GM19035 (cell line): Measurements from ENCODE around the gene KIF2A.

Experiments
- ATAC-seq: cut with Tn5 transposase; IDR thresholded peaks from one replicate; pipeline ENCODE4 v1.9.1; 2021; ENCODE audit not compliant: unreplicated experiment

KIF2A gene

DNA sequence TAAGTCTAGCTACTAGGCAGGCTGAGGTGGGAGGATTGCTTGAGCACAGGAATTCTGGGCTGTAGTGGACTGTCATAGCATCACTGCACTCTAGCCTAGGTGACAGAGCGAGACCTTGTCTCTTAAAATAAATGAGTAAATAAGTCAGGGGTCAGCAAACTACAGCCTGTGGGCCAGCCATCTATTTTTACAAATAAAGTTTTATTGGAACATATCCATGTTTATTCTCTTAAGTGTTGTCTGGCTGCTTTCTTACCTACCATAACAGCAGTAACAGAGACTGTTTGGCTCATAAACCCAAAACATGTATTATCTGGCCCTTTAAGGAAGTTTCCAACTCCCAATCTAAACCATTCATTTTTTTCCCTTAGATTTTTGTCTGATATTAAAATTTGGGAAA, 68.1 kb downstream of the KIF2A start:
- ATAC-seq: no peak

- ATAC-seq: no peak
Measured at GRCh38 chr5:62375627-62376026, 69.6 kb downstream of the KIF2A start.

DNA sequence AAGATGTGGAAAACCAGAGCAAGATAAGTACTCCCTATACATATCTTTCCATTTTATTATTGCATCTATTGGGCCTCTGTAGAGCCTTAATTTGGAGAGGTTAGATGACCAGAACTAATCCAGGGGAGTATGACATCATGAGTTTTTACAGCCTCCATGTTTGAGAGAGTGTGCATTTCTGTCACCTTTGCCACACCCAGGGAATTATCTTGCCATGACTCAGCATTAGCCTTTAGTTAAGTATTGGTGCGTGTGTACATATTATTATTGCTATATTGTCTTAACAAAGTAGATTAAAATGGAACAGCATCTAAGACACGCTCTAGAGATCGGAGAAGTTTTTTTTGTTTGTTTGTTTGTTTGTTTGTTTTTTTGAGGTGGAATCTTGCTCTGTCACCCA, 70.1 kb downstream of the KIF2A start:
- no peak for ATAC-seq

- ATAC-seq: no peak
Measured at GRCh38 chr5:62385131-62385530, 79.1 kb downstream of the KIF2A start.

DNA sequence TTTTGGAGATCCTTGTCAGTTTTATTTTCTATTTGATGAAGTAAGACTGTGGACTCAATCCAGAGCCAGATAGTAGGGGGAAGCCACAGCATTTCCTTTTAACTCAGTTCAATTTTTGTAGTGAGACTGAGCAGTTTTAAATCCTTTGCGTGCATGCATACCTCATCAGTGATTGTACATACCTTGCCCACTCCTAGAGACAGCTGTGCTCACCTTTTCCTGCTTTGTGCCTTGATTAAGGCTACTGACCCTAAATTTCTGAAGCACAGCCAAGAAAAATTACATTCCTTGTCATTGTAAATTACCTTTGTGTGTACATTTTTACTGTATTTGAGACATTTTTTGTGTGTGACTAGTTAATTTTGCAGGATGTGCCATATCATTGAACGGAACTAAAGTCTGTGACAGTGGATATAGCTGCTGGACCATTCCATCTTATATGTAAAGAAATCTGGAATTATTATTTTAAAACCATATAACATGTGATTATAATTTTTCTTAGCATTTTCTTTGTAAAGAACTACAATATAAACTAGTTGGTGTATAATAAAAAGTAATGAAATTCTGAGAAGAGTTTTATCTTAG, 79.9 kb downstream of the KIF2A start:
- no peak for ATAC-seq

DNA sequence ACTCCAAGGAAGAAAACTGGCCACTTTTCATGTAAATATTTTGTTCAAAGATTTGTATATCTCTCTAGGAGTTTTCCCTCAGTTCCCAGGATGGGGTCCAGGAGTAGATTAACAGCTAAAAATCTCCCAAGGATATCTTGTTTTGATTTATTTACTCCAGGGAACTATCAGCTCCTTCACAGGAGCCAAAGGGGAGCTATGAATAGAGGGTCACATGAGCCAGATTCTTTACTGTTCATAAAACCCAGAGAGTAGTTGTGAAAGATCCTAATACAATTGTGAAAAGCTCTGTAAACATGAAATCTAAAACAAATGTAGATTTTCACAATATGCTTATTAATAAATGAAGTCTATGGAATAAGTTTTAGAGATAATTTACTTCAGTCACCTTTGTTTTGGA, 80.8 kb downstream of the KIF2A start:
- ATAC-seq: no peak

GRCh38 chr5:62395210-62395950, 89.4 kb downstream of the KIF2A start:
- ATAC-seq: no peak

DNA sequence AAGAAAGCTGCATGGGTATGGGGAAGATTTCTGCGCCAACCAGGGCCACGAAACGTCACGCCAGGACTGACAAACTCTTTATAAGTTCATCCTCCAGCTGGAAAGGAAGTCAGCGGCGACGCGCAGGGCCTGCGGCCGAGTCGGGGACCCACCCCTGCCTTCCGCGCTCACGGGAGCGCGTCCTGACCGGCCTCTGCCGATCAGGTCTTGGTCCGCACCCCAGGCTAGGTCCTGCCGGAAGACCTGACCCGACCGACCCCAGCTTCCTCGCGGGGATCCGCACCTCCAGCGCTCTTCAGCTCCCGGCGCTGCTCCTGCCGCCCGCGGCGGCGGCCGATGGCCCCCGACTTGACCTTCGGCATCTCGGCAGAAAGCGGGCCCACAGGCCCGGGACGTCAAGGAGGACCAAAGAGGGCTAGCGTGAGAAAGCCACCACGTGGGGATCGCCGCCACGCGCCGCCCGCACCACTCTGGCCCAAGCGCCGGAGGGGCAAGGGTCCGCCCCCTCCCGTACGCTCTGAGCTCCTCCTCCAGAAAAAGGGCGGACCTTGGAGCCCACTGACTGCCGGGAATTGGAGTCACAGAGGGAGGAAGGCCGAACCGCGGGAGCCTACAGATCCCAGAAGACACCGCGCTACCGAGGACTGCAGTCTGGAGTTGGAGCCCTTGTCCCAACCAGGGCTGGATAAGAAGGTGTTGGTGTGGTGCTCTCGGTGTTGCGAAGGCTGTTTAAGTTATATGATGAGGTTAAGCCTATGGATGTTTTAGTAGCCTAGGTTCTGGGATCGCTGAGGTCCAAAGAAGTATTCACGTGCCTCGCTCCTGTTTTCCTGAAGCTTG, 97.6 kb downstream of the KIF2A start, which contains the start of gene DIMT1:
Gene DIMT1, minus strand, starts transcription at position 495 of the 840 bp plus-strand sequence. Its CDS starts 133 bp downstream, at position 362.
- peak; percentile 96 for ATAC-seq

- peak; percentile 95 for ATAC-seq
Measured at GRCh38 chr5:62412549-62413329, 106.7 kb downstream of the KIF2A start, which contains the start of gene IPO11. IPO11 (plus strand) TSS chr5:62412763; CDS start chr5:62437280, 24,517 bp downstream.

DNA sequence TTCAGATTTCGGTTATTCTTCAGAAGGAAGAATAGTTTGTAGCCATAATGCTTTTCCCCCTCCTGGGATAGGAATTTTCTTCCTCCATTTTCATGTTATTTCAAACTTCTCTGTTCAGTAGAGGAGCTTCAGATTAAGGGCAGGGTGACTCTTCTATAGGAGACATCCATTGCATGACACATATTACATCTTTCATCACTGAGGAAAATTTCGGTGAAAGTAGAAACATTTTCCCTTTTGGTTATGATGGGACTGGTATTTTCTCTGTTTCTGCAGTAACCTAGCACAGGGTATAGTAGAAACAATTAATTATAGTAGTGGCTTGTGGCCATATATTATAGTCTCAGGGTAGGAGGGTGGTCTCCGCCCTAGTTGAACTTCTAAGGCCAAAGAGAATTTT, 107.7 kb downstream of the KIF2A start:
- no peak for ATAC-seq

- ATAC-seq: no peak
Measured at GRCh38 chr5:62418462-62419076, 112.6 kb downstream of the KIF2A start.

- no peak for ATAC-seq
Measured at GRCh38 chr5:62419609-62420008, 113.6 kb downstream of the KIF2A start.

DNA sequence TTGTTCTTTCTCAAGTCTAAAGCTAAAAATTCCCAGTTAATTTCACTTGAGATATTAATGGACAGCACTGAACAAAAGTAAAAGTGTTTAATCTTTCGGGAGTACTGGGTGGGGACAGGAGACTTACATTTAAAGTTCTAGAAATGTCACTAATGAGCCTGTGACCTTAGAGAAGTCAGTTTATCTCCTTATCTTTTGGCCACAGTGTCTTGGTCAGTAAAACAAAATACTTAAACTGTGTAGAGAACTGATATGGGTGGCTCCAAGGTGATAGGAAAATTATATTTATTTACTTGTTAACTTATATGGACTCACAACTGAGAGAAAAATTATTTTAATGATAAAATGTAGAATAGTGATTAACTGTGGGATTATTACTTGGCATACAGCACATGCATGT, 115.4 kb downstream of the KIF2A start:
- no peak for ATAC-seq

DNA sequence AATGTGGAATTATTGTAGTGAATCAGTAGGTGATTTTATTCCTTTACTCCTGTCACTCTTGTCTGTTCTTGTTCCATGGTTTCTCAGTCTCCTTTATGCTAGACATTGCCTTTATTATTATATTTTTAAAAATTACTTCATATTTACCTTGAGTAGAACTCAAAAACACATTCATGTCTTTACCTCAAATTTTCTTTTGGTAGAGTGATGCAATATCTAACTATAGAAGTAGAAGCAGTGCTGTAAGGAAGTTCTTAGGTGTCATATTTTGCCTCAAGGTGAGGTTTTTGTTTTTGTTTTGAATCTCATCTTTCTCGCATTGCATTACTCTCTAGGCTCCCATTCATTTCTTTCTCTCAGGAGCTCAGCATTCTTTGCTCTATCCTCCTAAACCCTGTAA, 118.8 kb downstream of the KIF2A start:
- ATAC-seq: no peak

DNA sequence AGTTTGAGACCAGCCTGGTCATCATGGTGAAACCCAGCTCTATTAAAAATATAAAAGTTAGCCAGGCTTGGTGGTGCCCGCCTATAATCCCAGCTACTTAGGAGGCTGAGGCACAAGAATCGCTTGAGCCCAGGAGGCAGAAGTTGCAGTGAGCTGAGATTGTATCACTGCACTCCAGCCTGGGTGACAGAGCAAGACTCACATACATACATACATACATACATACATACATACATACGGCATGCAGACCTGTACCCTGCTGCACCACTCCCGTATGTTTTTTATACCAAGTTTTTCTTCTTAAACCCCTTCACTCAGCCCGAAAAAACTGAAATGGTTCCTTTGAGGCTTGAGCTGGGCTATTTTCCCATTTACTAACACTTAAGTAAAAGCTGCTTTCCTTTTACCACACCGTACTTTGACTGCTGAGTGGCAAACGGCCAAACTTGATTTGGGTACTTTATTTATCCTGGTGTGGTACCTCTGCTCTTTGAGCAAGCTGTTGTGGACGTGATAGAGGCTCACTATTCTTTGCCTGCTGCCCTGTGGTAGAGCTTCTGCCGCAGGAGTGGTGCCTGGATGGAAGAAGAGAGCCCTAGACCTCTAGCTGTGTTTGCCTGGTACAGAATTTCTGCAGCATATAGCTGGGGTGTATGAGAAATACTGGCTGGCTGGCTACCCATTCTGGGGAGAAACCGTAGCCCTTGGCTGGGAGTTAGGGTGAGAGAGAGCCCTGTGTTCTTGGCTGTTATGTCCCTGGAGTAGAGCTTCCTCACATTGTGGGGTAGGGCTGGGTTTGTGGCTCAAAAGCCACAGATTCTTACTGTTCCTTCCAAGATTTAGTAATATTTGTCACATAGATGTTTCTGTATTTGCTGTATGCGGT, 126.0 kb downstream of the KIF2A start:
- ATAC-seq: no peak

GRCh38 chr5:62432621-62433064, 126.6 kb downstream of the KIF2A start:
- no peak for ATAC-seq
